ENCODE results near the gene SDK2.

GRCh38 chr17:73625006-73625405, 19.2 kb downstream of the SDK2 start:
- no peak for TF ChIP-seq CTCF (IDR thresholded peaks at IDR 0.05)
- no peak for TF ChIP-seq POLR2A (IDR thresholded peaks at IDR 0.05)
- no peak for TF ChIP-seq POLR2AphosphoS5 (IDR thresholded peaks at IDR 0.05)
- no peak for TF ChIP-seq EP300 (IDR thresholded peaks at IDR 0.05)
